Measurements from ENCODE around the gene SKA3. TPM values are rescaled to one million over a fixed set of nuclear protein-coding genes. Genes with fewer than 3 reads are reported as not detected.

Gene SKA3
- total and polyA plus RNA-seq, 2 of the 13 experiments (the other 11 are each of a cell fraction or from before 2014, with no cell fraction given): 7.2 to 10.8 TPM

- TF ChIP-seq, protein P1, sequence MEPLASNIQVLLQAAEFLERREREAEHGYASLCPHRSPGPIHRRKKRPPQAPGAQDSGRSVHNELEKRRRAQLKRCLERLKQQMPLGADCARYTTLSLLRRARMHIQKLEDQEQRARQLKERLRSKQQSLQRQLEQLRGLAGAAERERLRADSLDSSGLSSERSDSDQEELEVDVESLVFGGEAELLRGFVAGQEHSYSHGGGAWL (CRISPR knock-in tag; IDR thresholded peaks at IDR 0.05): peak; percentile 90
- peak; percentile 36; the same call in 1 of the 2 replicates for TF ChIP-seq ATF3 (CRISPR knock-in tag; IDR thresholded peaks at IDR 0.05)
- peak; percentile 84; the same call in 1 of the 2 replicates for TF ChIP-seq ZNF451 (CRISPR knock-in tag; IDR thresholded peaks at IDR 0.05)
- TF ChIP-seq ZMYM4 (CRISPR knock-in tag; IDR thresholded peaks at IDR 0.05): peak; percentile 98
- peak; percentile 56 for TF ChIP-seq SP2 (CRISPR knock-in tag; IDR thresholded peaks at IDR 0.05)
- TF ChIP-seq KDM3A (CRISPR knock-in tag; IDR thresholded peaks at IDR 0.05; ENCODE audit: low read depth): peak; percentile 55; the same call in 1 of the 2 replicates
- peak; percentile 98 for TF ChIP-seq E2F1 (CRISPR knock-in tag; IDR thresholded peaks at IDR 0.05)
- peak; percentile 57; the same call in 1 of the 2 replicates for TF ChIP-seq ZBTB10 (CRISPR knock-in tag; IDR thresholded peaks at IDR 0.05; ENCODE audit: borderline replicate concordance)
- TF ChIP-seq CHCHD3 (CRISPR knock-in tag; IDR thresholded peaks at IDR 0.05): peak; percentile 77
- TF ChIP-seq, protein P2, sequence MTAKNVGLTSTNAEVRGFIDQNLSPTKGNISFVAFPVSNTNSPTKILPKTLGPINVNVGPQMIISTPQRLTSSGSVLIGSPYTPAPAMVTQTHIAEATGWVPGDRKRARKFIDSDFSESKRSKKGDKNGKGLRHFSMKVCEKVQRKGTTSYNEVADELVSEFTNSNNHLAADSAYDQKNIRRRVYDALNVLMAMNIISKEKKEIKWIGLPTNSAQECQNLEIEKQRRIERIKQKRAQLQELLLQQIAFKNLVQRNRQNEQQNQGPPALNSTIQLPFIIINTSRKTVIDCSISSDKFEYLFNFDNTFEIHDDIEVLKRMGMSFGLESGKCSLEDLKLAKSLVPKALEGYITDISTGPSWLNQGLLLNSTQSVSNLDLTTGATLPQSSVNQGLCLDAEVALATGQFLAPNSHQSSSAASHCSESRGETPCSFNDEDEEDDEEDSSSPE (CRISPR knock-in tag; IDR thresholded peaks at IDR 0.05): peak; percentile 100
- TF ChIP-seq PHF8 (CRISPR knock-in tag; IDR thresholded peaks at IDR 0.05): peak; percentile 96
- no peak for TF ChIP-seq ATF7 (IDR thresholded peaks at IDR 0.05)
- no peak for TF ChIP-seq ATF7 (CRISPR knock-in tag; IDR thresholded peaks at IDR 0.05)
- TF ChIP-seq YEATS4 (CRISPR knock-in tag; IDR thresholded peaks at IDR 0.05; ENCODE audit: borderline replicate concordance): peak; percentile 92; the same call in 1 of the 2 replicates
- TF ChIP-seq SMAD1 (CRISPR knock-in tag; IDR thresholded peaks at IDR 0.05; ENCODE audit: borderline replicate concordance, low read depth): peak; percentile 93
- TF ChIP-seq, protein P3, sequence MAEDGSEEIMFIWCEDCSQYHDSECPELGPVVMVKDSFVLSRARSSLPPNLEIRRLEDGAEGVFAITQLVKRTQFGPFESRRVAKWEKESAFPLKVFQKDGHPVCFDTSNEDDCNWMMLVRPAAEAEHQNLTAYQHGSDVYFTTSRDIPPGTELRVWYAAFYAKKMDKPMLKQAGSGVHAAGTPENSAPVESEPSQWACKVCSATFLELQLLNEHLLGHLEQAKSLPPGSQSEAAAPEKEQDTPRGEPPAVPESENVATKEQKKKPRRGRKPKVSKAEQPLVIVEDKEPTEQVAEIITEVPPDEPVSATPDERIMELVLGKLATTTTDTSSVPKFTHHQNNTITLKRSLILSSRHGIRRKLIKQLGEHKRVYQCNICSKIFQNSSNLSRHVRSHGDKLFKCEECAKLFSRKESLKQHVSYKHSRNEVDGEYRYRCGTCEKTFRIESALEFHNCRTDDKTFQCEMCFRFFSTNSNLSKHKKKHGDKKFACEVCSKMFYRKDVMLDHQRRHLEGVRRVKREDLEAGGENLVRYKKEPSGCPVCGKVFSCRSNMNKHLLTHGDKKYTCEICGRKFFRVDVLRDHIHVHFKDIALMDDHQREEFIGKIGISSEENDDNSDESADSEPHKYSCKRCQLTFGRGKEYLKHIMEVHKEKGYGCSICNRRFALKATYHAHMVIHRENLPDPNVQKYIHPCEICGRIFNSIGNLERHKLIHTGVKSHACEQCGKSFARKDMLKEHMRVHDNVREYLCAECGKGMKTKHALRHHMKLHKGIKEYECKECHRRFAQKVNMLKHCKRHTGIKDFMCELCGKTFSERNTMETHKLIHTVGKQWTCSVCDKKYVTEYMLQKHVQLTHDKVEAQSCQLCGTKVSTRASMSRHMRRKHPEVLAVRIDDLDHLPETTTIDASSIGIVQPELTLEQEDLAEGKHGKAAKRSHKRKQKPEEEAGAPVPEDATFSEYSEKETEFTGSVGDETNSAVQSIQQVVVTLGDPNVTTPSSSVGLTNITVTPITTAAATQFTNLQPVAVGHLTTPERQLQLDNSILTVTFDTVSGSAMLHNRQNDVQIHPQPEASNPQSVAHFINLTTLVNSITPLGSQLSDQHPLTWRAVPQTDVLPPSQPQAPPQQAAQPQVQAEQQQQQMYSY (CRISPR knock-in tag; IDR thresholded peaks at IDR 0.05): peak; percentile 71
- no peak; the same call in 1 of the 2 replicates for TF ChIP-seq NR3C1 (CRISPR knock-in tag; IDR thresholded peaks at IDR 0.05)
- TF ChIP-seq ZNF740 (CRISPR knock-in tag; IDR thresholded peaks at IDR 0.05): 0 out of 2 replicates have a peak, but pooled peaks have one; percentile 13
Measured at GRCh38 chr13:21176215-21176981, at the start of gene SKA3, which contains the start of gene MRPL57 (continued).
